ENCODE data around the gene ZDHHC13.

- TF ChIP-seq CTCF (IDR thresholded peaks at IDR 0.05; ENCODE audit: low read depth, low read length, missing input control) (no peak), EGR1 (IDR thresholded peaks at IDR 0.05; ENCODE audit: low read depth in 2 of 2) (no peak), TAF1 (conservative IDR thresholded peaks at IDR 0.05) (no peak), JUND (IDR thresholded peaks at IDR 0.05) (no peak), MAX (IDR thresholded peaks at IDR 0.05) (no peak), GABPA (IDR thresholded peaks at IDR 0.05 in 1 of 2, conservative IDR thresholded peaks at IDR 0.05 in 1 of 2) (no peak), RAD21 (IDR thresholded peaks at IDR 0.05) (no peak)
Measured at GRCh38 chr11:19216709-19217374, 99.9 kb downstream of the ZDHHC13 start.
